Stimulated activated CD4-positive, alpha-beta T cell treated with anti-CD3 and anti-CD28 coated beads, TNF-alpha, amount 100 ng/mL, for 48 hours (primary cell): Measurements from ENCODE around the gene HHATL.

ENCODE experiments used
- DNase-seq, 3 donors: peaks; one replicate each; pipeline ENCODE4 v3.0.0-alpha.2; 2020; ENCODE audit warnings: low read depth in 3 of 3

HHATL gene

DNA sequence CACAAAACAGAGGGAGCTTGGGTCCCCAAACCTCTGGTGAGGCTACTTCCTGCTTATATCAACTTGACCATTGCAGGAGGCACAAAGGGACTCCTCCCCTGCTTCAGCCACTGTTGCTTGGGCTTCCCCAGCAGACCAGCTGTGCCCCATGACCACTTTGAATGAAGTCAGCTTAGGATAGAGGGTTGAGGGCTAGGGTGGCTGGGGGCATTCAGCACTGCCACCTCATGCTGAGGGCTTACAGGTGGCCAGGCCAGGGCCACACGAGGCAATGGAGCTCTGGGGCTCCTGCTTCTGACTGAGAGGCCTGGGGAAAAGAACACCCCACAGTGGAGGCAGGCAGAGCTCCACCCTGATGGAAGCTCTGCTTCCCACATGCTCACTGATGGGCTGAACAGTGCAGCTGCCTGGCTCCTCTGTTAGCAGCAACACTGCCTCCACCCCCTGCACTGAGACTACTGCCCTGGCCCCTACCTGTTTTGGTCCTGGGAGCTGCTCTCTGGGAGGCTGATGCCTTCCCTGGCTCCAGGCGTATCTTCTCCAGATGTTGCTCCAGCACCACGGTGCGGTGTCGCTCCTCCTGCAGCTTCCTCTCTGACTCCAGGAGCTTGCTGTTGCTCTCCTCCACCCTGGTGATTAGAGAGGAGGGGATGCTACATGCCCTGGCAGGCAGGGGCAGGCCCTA lies 10.2 kb upstream of the HHATL start:
- no peak for DNase-seq

DNA sequence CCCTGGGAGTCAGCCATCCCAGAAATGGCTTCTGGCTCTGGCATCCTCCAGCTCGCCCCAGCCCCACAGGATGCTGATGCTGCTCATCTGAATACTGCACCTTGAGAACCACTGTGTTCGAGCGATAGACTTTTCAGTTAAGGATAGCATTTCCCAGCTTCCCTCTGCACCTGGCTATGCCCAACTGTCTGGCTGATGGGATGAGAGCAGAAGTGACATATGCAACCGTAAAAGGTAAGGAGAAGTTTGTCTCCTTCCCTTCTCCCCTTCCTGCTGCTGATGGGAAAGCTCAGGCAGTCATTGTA lies 9.7 kb upstream of the HHATL start:
- no peak for DNase-seq

DNA sequence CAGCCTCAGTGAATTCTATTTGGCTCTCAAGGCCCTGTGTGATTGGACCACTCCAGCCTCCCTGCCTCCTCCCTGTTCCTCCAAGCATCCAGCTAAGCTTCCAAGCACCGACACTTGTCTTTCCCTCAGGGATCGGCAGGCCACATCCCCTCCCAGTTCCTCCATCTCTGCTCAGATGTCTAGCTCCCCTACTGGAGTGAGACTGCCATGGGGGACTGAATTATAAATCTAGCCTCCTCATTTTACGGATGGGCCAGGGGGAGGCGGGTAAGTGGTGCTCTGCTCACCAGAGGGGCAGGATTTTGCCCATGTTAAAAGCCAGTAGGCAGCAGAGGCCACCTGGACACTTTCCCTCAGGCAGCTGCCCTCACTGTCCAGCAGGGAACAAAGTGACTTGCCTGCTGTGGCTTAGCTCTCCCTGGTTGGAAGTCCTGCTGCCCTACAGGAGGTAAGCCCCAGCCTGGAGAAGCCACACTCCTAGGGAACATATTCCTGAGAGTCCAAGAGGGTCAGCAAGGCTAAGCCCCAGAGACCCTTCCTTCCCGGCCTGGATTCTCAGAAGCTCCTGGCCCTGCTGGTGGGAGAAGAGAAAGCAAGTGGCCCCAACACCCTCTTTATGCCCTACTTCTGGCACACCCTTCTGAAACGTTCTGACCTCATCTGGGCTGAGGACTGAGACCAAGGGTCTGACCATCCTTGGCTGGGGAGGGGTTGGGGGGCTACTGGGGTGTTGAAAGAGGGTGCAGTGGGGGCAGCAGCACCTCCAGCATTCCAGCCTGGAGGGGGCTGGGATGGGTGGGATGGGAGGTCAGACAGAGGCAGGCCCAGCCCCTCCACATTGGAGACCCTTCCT lies 9.1 kb upstream of the HHATL start:
- DNase-seq: no peak

DNA sequence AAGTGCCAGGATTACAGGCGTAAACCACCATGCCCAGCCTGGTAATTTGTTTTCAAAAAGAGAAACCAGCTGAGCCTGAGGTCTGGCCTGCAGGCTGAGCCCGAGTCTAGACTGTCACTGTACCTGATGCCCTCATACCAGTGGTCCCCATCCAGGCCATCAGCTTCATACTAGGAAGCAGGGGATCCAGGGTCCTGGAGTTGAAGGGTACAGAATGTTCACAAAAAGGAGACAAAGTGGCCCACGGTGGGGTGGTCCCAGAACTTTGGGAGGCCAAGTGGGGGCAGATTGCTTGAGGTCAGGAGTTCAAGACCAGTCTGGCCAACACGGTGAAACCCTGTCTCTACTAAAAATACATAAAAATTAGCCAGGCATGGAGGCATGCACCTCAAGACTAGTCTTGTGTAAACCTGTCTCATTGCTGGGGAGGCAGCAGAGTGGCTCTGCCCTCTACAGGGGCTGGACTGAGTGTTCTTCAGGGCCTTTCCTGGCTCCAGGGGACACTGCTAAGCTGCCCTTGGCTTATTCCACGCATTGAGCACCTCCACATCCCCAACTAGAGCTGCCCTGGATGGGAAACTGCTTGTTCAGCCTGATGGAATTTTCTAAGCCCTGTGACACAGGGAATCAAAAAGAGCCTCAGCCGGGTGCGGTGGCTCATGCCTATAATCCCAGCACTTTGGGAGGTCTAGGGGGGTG lies 7.9 kb upstream of the HHATL start:
- no peak for DNase-seq

DNA sequence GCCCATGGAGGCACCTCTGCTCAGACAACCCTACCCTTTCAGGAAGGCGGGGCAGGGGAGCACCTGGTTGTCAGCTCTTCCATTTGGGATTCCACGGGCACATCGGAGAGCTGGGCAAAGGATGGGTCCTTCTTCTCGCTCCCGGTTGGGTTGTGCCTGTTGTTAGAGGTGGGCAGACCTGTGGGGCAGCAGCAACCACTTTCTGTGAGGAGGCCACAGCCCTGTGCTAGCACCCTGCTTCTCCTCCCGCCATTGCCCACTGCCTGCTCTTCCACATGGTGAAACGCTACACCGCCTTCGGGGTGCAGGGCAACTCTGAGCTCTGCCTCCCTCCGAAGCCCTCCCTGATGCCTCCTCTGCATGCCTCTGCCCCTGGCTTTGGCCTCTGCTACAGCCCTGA lies 7.0 kb upstream of the HHATL start:
- no peak for DNase-seq

DNA sequence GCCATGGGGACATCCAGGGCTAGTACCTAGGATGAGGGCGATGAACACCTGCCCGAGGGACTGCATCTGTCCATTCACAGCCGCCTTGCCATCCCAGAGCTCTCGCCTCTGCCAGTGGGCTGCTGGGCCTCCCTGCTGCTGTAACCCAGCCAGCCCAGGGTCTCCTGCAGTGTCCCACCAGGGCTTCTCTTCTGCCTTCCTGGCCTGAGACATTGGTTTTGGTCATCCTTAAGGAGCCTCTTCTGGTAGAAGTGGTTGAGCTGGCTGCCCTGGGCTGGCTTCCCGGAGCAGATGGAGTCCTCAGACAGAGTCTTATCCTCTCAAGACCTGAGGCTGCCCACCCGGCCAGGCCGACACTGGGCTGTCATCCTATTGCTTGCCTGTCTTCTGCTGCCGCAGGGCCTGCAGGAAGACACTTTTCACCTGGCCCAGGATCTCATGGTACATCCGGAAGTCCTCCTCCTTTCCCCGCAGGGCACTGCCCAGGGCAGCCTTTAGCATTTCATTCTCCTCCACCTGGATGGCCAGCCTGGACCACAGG lies 6.1 kb upstream of the HHATL start:
- no peak for DNase-seq

DNA sequence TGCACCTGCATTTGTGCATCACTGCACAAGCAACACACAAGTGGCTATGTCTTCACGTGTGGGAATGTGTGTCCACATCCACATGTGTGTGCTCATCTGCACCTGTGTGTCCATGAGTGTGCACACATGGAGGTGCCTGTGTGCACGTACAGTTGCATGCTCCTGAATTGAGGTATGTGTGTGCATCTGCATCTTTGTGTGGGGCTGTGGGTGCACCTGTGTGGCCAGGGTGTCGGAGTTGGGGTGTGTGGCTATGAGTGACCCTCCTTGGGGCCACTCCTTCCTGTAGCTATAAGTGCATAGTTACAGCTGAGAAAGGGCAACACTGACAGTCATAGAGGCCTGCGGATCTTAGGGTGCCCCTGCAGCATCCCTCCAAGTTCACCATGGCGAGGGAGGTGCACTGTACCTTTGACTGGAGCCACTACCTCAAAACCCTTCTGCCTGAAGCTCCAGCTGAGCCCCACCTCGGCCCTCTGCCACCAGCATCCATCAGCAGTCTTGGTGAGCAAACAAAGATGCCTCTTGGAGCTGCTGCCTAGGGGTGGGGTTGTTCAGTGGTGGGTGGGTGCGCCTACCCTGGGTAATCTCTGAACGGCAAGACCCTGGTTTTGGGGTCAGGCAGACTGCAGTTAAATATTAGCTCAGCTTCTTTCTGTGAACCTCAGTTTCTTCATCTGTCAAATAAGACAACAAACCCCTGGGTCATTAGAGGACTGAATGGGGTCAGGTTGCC lies 5.2 kb upstream of the HHATL start:
- no peak for DNase-seq

DNA sequence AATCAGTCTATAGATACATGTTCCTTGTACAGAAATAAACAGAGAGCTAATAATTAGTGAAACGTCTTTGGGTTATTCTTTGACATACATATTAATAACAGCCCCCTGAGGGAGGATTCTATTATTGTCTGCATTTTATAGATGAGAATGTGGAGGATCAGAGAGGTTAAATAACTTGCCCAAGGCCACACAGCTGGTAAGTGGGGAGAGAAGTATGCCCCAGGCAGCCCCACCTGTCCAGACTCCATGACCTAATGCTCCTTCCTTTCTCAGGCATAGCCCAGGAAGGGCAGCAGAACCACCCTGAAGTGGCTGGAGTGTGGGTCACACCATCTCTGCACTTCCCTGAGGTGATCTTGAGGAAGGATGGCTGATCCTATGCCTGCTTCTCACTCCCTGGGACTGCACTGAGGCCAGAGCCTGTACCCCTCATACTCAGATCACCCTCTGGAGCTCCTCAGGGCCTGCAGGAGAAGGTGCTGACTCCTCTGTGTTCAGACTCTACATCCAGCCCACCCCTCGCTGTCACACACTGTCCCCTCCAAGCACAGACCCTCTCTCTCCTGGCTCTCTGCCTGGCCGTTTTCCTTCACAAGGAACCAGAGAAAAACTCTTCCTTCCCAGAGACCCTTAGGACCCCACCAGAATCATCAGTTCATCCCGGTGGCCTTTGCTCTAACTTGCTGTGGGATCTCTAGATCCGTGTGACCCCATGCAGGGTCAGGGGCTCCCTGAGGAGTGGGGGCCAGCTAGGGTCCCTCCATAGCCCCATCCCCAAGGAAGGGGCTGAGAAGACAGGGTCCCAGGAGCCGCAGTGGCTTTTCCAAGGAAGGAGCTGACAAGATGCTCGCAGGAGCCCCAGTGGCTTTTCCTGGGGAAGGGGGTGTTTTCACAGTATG lies 4.4 kb upstream of the HHATL start:
- no peak for DNase-seq

DNA sequence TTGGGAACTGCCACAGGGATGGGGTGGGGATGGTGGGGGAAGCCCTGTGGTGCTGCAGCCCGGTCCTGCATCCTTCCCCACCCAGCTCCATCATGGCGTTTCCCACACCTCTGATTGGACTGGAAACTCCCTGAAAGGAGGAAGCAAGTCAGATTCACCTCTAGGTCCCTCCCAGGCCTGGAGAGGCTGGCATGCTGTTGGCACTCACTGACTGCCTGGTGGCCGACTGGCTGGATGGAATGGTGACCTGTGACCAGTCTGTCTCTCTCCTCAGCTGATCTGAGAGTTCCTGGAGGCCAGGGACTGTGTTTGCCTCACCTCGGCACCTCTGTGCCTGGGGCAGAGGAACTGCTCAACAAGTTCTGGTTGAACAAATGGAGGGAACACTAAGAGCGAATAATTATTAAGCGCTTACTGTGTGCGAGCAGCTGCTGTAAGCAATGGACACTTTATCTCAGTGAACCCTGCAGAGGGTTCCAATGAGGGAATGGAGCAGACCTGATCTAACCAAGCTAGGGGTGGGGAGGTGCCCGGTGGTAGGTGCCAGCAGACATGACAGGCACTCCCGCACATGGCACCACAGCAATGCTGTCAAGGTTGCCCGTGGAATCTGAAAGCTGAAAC lies 3.5 kb upstream of the HHATL start:
- no peak for DNase-seq

DNA sequence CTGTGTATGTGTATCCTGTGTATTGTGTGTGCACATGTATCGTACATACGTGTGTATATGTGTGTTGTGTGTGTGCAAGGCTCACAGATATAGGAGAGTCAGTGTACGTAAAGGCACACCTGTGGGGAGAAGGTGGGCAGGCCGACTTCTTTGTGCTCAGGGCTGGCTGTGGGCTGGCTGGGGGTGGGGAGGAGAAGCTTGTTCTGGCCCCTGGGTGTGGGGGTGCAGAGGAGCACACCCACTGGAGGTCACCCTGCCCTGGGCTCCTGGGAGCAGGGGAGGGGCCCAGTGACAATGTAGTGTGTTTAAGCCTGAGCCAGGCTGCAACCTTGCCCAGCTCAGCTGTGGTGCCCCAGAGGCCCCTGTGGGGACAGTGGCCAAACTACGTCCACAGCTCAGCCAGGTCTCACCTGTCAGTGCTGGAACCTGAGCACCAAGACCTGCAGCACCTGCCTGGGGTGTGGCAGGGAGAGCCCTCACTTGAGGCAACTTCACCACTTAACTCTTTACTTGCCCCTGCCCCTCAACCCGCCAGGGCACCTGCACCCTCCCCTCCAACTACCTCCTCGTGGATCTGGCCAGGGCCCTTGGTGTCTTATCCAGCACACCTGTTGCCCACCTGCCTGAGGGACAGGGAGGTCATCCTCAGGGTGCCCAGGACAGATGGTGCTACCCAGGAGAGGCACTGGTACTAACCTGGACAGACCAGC lies 2.6 kb upstream of the HHATL start:
- no peak for DNase-seq

DNA sequence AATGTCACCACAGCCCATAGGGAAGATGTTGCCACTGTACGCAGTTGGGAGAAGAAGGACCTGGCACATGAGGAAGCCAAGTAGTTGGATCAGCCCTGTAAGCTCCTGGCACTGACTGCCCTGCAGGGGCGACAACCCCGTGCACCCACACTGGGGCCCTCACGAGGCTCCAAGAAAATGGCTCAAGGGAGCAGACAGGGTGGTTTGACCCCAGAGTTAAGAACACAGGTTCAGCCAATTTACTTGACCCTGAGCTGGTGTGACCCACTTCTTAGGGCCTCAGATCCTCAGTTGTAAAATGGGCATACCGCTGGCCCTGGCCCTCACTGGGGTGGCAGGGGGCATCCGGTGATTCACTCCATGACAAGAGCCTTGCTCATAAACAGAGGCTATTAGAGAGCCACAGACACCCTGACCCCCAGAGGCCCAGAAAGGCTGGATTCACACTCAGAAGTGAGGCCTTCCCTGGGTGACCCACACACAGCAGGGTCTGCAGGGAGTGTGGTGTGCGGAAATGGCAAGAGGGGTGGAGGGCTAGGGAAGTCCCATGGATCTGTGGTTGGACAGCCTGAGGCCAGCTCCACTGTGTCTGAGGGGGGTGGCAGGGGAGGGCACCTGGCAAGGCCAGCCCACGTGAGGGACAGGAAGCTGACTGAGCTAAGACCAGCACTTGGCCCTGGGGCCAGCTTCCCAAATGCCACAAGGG lies 1.7 kb upstream of the HHATL start:
- DNase-seq: no peak

DNA sequence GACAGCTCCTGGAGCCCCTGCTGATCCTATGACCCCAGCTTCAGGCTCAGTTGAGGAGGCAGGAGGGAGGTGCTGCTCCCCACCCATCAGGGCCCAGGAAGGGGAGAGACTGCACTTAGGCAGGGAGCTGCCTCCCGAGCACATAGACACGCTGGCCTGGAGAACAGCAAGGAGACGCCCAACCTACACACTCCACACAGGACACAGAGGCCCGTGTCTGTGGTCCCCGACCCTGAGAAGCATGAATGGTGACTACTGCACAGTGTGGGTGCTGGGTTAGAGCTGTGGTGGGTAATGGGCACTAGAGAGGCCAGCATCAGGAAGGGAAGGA lies 1.1 kb upstream of the HHATL start:
- DNase-seq: no peak

DNA sequence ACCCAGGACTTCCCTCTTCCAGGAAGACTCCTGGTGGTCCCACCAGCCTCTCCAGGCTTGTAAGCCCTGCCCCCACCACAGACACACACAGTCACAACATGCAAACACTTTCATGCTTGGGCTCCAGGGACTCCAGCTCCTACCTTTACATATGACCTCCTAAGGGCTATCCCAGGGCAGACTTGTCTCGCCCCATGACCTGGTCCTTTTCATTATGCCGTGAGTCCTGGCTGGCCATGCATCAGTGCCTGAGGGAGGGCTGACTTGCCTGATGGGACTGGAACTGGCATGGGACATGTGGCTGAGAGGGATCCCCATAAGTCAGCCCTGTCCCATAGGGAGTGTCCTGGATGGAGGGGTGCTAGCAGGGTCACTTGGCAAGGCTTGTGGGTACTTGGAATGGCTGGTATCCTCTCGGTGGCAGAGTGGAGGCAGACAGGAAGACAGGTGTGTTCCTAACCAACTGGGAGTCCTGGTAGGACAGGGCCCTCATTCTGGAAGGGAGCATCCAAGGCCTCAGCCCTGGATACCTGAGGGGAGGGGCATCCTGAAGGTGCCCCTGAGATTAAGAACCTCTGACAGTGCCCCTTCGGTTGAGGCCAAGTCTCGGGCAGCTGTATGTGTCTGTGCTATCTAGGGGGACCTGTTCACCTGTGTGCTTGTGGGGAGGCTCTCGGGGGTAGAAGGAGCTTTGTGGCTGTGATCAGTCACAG lies 540 bp upstream of the HHATL start:
- no peak for DNase-seq

DNA sequence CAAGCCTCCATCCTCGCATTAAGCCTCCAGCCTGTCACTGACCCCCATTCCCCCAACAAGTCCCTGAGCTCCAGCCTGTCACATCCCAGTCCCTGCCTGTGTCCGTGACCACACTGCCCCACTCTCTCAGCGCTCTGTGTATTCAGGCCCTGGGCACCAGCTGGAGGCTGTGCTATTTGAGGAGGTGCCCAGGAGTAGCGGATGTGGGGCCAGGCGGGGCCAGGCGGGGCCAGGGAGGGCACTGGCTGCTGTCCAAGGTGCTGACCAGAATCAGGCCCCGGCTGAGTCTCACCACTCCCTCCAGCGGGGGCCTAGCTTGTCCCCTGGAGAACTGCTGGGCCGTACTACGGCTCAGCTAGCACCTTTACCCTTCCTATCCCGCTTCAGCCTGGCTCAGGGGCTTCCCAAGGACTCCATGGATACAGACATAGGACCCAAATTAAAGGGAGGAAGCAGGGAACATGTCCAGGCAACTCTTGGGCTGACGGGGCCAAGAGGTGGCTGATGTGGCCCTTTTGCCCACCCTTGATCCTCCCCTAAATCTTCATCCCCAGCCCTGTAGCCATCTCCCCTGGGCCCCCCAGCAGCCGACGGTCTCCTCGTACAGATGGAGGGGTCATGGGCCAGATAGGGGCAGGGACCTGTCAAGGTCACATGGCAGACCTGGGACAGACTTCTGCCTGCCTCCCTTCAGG lies 1.1 kb downstream of the HHATL start:
- DNase-seq: peak in 2 of 3 donors; percentile 34 to 53

DNA sequence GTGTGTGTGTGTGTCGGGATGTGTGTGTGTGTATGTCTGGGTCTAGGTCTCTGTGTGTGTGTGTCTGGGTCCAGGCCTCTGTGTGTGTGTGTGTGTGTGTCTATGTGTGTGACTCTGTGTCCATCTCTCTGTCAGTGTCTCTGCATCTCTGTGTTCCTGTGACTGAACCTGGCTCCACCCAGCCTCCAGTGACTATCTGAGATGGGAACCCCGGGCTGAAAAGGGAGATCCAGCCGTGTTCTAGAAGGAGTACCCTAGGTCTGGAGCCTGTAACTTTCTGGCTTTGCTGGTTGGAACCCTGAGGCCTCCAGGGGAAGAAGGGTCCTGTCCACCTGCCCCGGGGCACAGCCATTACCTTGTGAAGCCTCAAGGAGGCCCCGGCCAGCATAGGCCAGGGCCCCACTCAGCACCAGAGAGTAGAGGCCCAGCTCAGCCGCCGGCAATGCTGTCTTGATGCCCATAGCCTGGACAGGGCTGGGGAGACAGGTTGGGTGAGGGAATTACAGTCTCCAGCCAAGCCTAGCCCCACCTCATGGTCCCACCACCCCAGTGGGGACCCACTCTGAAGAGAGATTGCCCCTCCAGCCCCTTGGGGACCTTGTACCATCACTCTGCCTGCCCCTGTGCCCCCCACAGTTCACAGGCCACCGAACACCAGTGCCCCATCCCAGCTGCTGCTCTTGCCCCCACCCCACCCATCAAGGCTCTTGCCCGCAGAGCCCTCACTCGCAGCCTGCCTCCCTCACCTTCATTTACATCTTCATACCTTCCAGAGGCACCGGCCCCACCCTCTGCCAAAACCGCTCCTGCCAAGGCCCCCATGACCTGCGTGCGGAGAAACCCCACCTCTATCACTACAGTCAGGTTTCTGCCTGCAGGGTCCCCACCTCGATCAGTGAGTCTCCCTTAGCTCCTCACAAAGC lies 2.0 kb downstream of the HHATL start:
- no peak for DNase-seq

DNA sequence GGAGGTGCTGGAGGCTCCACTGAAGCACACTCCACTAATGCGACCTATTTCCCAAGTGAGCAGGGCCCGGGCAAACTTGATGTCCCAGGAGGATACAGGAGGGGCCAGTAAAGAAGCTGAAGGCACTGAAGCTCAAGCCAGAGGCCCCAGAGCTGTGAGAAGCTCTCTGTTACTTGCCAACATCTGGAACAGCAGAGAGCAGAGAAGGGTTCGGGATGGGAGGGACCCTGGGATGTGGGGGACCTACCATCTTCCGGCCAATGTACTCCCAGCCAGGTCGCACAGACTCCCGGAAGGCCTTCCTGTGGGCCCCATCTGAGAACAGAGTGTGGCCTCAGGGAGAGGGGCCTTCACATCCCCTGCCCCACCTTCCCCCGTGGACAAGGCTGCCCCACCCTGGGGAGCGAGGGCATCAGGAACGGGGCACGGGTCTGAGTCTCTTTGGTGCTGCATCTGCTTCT lies 3.1 kb downstream of the HHATL start:
- no peak for DNase-seq

DNA sequence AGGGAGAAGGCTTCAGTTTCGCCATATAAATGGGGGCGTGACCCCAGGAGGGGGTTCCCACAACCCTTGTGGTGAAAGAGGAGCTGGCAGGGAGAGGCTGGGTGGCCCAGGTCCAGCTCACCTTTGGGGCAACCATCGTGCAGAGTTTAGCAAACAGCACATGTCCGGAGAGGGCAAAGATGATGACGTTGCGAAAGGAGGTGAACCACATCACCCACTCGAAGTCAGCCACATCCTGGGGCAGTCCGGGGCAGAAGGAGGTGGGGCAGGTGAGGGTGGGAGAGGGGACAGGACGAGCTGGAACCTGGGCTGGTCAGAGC lies 3.7 kb downstream of the HHATL start:
- no peak for DNase-seq
